ENCODE data around the gene FREM1.

The FREM1 gene

GRCh38 chr9:14908295-14909180, 1.7 kb downstream of the FREM1 start:
- peak overlapping the region; percentile 38 to 85 for H3K4me3 ChIP-seq (ENCODE audit: low read depth in 1 of 2, low read length in 2 of 2)
- H3K4me1 ChIP-seq (ENCODE audit: insufficient read depth, low read length): peaks cover 54% of the 10 kb centered on the region
- no peaks in the 10 kb centered on the region for H3K9me3 ChIP-seq (ENCODE audit: low read length)
- peak overlapping the region; percentile 76 for H3K27ac ChIP-seq (ENCODE audit: low read depth, low read length)
- no peaks in the 10 kb centered on the region for H3K36me3 ChIP-seq (ENCODE audit: insufficient read depth, low read length)
- H3K9ac ChIP-seq (ENCODE audit: low read length): peak overlapping the region; percentile 62
- H3K27me3 ChIP-seq (ENCODE audit: control insufficient read depth in 1 of 2, insufficient read depth in 2 of 2, low read length in 2 of 2): no peaks in the 10 kb centered on the region

DNA sequence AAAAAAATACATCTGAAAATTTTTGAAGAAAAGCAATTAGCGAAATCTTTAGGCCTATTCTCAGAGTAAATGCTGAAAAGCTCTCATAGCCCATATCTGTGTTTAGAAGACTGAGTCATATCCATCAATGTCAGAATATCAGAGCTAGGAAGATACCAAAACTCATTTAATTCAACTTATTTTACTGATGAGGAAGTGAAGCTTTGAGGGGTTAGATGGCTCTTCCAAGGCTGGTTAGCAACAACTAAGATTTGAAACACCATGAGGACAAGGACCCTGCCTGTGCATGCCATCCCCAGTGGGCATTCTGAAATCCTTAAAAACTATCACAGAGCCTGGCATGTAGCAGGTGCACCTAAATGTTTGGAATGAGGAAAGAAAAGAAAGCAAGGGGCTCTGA, 2.5 kb downstream of the FREM1 start:
- Histone ChIP-seq H3K9ac (ENCODE audit: low read length) (peak overlapping the region; percentile 62), H3K36me3 (ENCODE audit: insufficient read depth, low read length) (no peaks in the 10 kb centered on the region), H3K27ac (ENCODE audit: low read depth, low read length) (peak overlapping the region; percentile 76), H3K9me3 (ENCODE audit: low read length) (no peaks in the 10 kb centered on the region), H3K4me1 (ENCODE audit: insufficient read depth, low read length) (peaks cover 59% of the 10 kb centered on the region), H3K4me3 (ENCODE audit: low read depth in 1 of 2, low read length in 2 of 2) (peak overlapping the region; percentile 38 to 85), H3K27me3 (ENCODE audit: control insufficient read depth in 1 of 2, insufficient read depth in 2 of 2, low read length in 2 of 2) (no peaks in the 10 kb centered on the region)

DNA sequence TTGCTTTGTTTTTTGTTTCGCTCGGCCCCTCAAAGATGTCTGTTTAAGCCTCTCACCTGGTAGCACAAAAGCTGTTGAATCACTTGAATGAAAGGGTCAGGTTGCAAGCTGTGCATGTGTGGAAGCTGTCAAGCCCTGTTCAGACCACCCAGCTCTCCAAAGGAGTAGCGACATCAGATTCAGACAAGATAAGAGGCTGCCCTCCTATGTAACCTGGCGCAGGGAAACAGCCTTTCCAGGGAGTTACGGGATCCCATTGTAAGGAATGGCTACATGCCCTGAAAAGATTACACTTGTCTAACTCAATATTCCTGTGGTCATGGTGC, 2.9 kb downstream of the FREM1 start:
- Histone ChIP-seq H3K27ac (ENCODE audit: low read depth, low read length) (peak overlapping the region; percentile 54), H3K27me3 (ENCODE audit: control insufficient read depth in 1 of 2, insufficient read depth in 2 of 2, low read length in 2 of 2) (no peaks in the 10 kb centered on the region), H3K4me1 (ENCODE audit: insufficient read depth, low read length) (peaks cover 63% of the 10 kb centered on the region), H3K9ac (ENCODE audit: low read length) (no peak overlapping the region), H3K36me3 (ENCODE audit: insufficient read depth, low read length) (no peaks in the 10 kb centered on the region), H3K9me3 (ENCODE audit: low read length) (no peaks in the 10 kb centered on the region), H3K4me3 (ENCODE audit: low read depth in 1 of 2, low read length in 2 of 2) (peak overlapping the region in 1 of 2 donors; percentile 85)

- Histone ChIP-seq H3K4me1 (ENCODE audit: insufficient read depth, low read length) (peaks cover 68% of the 10 kb centered on the region), H3K9me3 (ENCODE audit: low read length) (no peaks in the 10 kb centered on the region), H3K9ac (ENCODE audit: low read length) (no peak overlapping the region), H3K27me3 (ENCODE audit: control insufficient read depth in 1 of 2, insufficient read depth in 2 of 2, low read length in 2 of 2) (no peaks in the 10 kb centered on the region), H3K36me3 (ENCODE audit: insufficient read depth, low read length) (no peaks in the 10 kb centered on the region), H3K27ac (ENCODE audit: low read depth, low read length) (peak overlapping the region; percentile 54), H3K4me3 (ENCODE audit: low read depth in 1 of 2, low read length in 2 of 2) (peak overlapping the region in 1 of 2 donors; percentile 85)
Measured at GRCh38 chr9:14906644-14907359, 3.4 kb downstream of the FREM1 start.

- Histone ChIP-seq H3K9ac (ENCODE audit: low read length) (no peak overlapping the region), H3K27me3 (ENCODE audit: control insufficient read depth in 1 of 2, insufficient read depth in 2 of 2, low read length in 2 of 2) (no peaks in the 10 kb centered on the region), H3K27ac (ENCODE audit: low read depth, low read length) (peak overlapping the region; percentile 54), H3K36me3 (ENCODE audit: insufficient read depth, low read length) (no peaks in the 10 kb centered on the region), H3K4me1 (ENCODE audit: insufficient read depth, low read length) (peaks cover 68% of the 10 kb centered on the region), H3K9me3 (ENCODE audit: low read length) (no peaks in the 10 kb centered on the region), H3K4me3 (ENCODE audit: low read depth in 1 of 2, low read length in 2 of 2) (peak overlapping the region in 1 of 2 donors; percentile 85)
Measured at GRCh38 chr9:14906000-14906399, 4.2 kb downstream of the FREM1 start.

GRCh38 chr9:14903040-14903439, 7.2 kb downstream of the FREM1 start:
- Histone ChIP-seq H3K36me3 (ENCODE audit: insufficient read depth, low read length) (no peaks in the 10 kb centered on the region), H3K27me3 (ENCODE audit: control insufficient read depth in 1 of 2, insufficient read depth in 2 of 2, low read length in 2 of 2) (no peaks in the 10 kb centered on the region), H3K27ac (ENCODE audit: low read depth, low read length) (no peak overlapping the region), H3K4me3 (ENCODE audit: low read depth in 1 of 2, low read length in 2 of 2) (no peak overlapping the region), H3K9ac (ENCODE audit: low read length) (no peak overlapping the region), H3K9me3 (ENCODE audit: low read length) (no peaks in the 10 kb centered on the region), H3K4me1 (ENCODE audit: insufficient read depth, low read length) (peaks cover 77% of the 10 kb centered on the region)

GRCh38 chr9:14902561-14902960, 7.7 kb downstream of the FREM1 start:
- no peaks in the 10 kb centered on the region for H3K27me3 ChIP-seq (ENCODE audit: control insufficient read depth in 1 of 2, insufficient read depth in 2 of 2, low read length in 2 of 2)
- no peaks in the 10 kb centered on the region for H3K9me3 ChIP-seq (ENCODE audit: low read length)
- no peaks in the 10 kb centered on the region for H3K36me3 ChIP-seq (ENCODE audit: insufficient read depth, low read length)
- no peak overlapping the region for H3K9ac ChIP-seq (ENCODE audit: low read length)
- H3K27ac ChIP-seq (ENCODE audit: low read depth, low read length): no peak overlapping the region
- peaks cover 73% of the 10 kb centered on the region for H3K4me1 ChIP-seq (ENCODE audit: insufficient read depth, low read length)
- H3K4me3 ChIP-seq (ENCODE audit: low read depth in 1 of 2, low read length in 2 of 2): no peak overlapping the region

GRCh38 chr9:14899815-14900193, 10.4 kb downstream of the FREM1 start:
- Histone ChIP-seq H3K9me3 (ENCODE audit: low read length) (no peaks in the 10 kb centered on the region), H3K4me3 (ENCODE audit: low read depth in 1 of 2, low read length in 2 of 2) (peak overlapping the region in 1 of 2 donors; percentile 25), H3K9ac (ENCODE audit: low read length) (no peak overlapping the region), H3K27ac (ENCODE audit: low read depth, low read length) (peak overlapping the region; percentile 22), H3K36me3 (ENCODE audit: insufficient read depth, low read length) (no peaks in the 10 kb centered on the region), H3K27me3 (ENCODE audit: control insufficient read depth in 1 of 2, insufficient read depth in 2 of 2, low read length in 2 of 2) (no peaks in the 10 kb centered on the region), H3K4me1 (ENCODE audit: insufficient read depth, low read length) (peaks cover 46% of the 10 kb centered on the region)

DNA sequence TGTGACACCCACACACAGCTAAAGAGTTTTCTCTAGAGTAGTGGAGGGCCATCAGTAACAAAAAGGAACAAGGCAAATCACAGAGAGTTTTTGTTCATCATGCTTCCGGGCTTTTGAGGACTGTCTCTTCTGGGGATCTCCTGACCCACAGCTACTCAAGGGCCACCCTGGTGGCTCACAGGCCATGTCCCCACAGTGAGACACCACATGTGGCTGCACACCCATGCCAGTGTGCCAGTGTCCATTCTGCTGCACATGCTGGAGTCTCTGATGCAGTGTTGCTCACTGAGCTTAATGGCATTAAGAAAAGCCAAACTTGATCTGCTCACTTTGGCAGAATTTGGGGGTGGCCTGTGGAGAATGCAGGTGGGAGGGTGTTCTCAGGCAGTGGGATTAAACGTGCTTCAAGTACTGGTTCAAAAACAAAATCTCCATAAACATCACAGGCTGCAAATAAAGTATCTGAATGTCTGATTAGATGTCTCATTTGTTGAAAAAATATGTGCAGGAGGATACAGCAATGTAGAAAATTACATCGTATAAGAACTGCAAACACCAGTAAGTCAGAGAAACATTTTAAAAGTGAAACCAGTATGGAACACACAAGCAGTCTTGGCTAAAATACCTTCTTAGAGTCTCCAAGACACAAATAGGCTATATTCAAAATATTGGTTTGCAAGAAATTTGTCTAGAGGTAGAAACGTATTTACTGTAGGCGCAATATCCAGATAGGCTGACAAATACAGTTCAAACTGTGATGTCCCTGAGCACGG, 11.0 kb downstream of the FREM1 start:
- Histone ChIP-seq H3K36me3 (ENCODE audit: insufficient read depth, low read length) (no peaks in the 10 kb centered on the region), H3K4me1 (ENCODE audit: insufficient read depth, low read length) (peaks cover 40% of the 10 kb centered on the region), H3K4me3 (ENCODE audit: low read depth in 1 of 2, low read length in 2 of 2) (peak overlapping the region; percentile 25), H3K9me3 (ENCODE audit: low read length) (no peaks in the 10 kb centered on the region), H3K27ac (ENCODE audit: low read depth, low read length) (peak overlapping the region; percentile 22), H3K9ac (ENCODE audit: low read length) (no peak overlapping the region), H3K27me3 (ENCODE audit: control insufficient read depth in 1 of 2, insufficient read depth in 2 of 2, low read length in 2 of 2) (no peaks in the 10 kb centered on the region)

DNA sequence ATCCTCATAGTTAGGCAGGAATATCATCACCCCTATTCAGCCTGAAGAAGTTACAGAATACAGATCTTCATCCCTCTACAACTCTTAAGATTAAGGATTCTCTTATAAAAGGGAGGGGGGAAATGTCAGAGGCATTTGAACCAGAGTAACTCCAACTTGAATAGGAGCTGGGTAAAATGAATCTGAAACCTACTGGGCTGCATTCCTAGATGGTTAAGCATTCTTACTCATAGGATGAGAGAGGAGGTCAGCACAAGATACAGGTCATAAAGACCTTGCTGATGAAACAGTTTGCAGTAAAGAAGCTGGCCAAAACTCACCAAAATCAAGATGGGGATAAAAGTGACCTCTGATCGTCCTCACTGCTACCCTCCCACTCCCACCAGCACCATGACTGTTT, 14.4 kb downstream of the FREM1 start:
- Histone ChIP-seq H3K4me3 (ENCODE audit: low read depth in 1 of 2, low read length in 2 of 2) (no peak overlapping the region), H3K9me3 (ENCODE audit: low read length) (no peaks in the 10 kb centered on the region), H3K4me1 (ENCODE audit: insufficient read depth, low read length) (peaks cover 20% of the 10 kb centered on the region), H3K27me3 (ENCODE audit: control insufficient read depth in 1 of 2, insufficient read depth in 2 of 2, low read length in 2 of 2) (no peaks in the 10 kb centered on the region), H3K27ac (ENCODE audit: low read depth, low read length) (no peak overlapping the region), H3K9ac (ENCODE audit: low read length) (no peak overlapping the region), H3K36me3 (ENCODE audit: insufficient read depth, low read length) (no peaks in the 10 kb centered on the region)

- Histone ChIP-seq H3K27ac (ENCODE audit: low read depth, low read length) (no peak overlapping the region), H3K4me1 (ENCODE audit: insufficient read depth, low read length) (no peaks in the 10 kb centered on the region), H3K36me3 (ENCODE audit: insufficient read depth, low read length) (no peaks in the 10 kb centered on the region), H3K9ac (ENCODE audit: low read length) (no peak overlapping the region), H3K4me3 (ENCODE audit: low read depth in 1 of 2, low read length in 2 of 2) (no peak overlapping the region), H3K9me3 (ENCODE audit: low read length) (no peaks in the 10 kb centered on the region), H3K27me3 (ENCODE audit: control insufficient read depth in 1 of 2, insufficient read depth in 2 of 2, low read length in 2 of 2) (no peaks in the 10 kb centered on the region)
Measured at GRCh38 chr9:14893280-14893679, 16.9 kb downstream of the FREM1 start.
